DMS153 treated with DMSO at 0.1 percent for 48 hours (cell line): Measurements from ENCODE around the gene GPR84.
"Not testable (repeated sequence)": the region's sequence is repeated elsewhere in the genome, so short reads cannot be mapped to it uniquely, and the experiment has no call there.

Experiments used
- DNase-seq: peaks from one replicate; lab custom pipeline; 2025; ENCODE audit not compliant: unreplicated experiment; lab: John Stamatoyannopoulos, UW

The GPR84 gene

DNA sequence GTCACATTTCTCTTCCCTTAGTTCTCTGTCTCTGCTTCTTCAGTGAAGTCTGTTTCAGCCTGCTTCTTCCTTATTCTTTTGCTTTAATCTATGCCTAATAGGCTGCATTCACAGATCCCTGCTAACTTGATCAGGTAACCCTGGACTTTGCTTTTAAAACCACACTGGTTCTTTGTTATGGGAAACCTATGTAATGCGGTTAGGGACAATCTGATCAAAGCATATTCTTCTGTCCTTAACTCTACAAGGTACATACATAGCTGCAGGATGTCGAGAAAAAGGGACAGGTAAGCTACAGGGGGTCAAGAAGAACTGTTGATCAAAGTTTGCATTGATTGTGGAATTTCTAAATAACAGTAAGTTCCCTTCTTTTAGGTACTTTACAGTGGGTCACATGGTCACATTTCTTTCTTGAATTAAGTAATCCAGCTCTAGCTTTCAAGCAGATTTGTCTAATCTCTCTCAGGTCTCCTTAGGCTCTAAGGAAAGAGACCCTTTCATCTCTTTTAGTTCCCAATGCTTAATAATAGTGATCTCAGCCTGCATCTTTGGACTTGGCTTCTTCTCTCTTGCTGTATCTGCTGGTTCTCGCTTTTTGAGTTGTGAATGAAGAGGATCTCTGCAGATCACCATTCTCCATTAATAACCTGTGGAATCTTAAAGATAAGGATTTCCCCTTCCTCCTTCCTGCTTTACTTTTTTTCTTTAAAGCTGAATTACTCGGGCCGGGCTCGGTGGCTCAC is 35.5 kb downstream of the GPR84 start:
- DNase-seq, result no peak

DNA sequence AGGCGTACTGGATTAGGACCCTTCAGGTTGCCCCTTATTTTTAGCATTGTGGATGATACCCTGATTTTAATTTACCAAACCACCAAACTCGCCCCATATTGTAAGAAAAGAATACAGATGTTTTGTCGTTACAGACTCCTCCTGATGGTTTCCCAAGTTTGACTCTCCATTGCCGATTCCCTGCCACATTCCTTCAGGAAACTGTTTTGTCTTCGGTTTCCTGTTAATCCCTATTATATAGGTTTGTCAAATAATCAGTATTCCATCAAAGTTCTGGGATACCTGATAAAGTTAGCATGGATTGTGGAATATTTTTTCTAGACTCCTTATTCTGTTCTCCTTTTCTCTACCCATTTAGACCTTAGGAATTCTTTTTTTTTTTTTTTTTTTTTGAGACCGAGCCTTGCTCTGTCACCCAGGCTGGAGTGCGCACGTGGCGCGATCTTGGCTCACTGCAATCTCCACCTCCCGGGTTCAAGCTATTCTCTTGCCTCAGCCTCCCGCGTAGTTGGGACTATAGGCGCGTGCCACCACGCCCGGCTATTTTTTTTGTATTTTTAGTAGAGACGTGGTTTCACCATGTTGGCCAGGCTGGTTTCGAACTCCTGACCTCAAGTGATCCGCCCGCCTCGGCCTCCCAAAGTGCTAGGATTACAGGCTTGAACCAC is 38.7 kb downstream of the GPR84 start:
- not testable (repeated sequence) for DNase-seq

DNA sequence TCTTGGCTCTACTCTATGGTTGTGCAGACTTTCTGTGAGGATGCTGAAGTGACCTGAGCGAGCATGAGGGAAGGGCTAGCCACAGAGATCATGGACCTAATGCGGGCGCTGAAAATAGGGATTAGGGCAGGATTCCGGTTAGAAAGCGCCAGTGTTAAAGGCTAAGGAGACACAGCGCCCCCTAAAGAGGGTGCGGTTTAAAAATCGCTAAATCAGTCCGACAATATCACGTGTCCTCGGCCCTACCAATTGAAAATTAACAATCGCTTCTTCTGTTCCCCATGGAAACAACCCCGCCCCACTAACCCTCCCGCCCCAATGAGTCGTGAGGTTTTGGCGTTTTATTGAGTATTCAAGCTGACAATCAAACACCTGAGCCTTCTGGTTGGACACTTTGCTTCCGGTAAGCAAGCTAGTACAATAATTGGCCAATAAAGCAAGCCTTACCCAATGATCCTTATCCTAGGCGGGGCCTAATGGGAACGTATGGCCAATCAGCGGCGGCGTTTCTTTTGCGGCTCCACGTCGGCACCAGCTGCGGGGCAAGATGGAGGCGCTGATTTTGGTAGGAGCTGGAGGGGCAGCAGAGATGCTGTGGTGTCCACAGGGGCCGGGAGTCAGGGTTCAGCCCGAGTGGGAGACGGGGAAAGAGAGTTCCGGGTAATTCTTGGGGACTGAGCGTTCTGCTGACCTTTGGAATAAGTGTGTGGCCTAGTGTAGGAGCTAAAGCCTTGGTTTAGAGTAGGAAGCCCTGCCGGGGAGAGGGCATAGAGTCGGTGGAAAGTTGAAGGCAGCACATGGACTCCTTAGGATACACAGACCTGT is 39.5 kb downstream of the GPR84 start, which contains the start of gene COPZ1:
Gene COPZ1 (plus strand): TSS at position 515 of the 825 bp plus-strand sequence. CDS start 33 bp downstream, at position 548.
- DNase-seq, result peak; percentile 100

DNA sequence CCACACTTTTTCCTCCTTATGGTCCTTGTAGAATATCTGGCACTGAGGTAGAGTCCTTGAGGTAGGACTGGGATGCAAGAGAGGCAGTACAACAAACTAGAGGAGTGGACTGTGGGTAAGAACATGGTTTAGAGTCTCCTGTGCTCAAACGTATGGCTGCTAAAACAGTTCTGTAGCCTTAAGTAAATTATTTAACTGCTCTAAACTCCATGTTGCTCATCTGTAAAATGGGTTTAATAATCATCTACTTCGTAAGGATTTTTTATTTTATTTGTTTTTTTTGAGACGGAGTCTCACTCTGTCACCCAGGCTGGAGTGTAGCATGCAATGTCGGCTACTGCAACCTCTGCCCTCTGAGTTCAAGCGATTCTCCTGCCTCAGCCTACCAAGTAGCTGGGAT is 42.9 kb downstream of the GPR84 start:
- no peak for DNase-seq
